Measurements from ENCODE around the gene AOC1. TPM values are rescaled to one million over a fixed set of nuclear protein-coding genes. Genes with fewer than 3 reads are reported as not detected.

AOC1 gene
- total and polyA plus RNA-seq, 2 of the 4 experiments (the other 2 are of a cell fraction), result not detected

DNA sequence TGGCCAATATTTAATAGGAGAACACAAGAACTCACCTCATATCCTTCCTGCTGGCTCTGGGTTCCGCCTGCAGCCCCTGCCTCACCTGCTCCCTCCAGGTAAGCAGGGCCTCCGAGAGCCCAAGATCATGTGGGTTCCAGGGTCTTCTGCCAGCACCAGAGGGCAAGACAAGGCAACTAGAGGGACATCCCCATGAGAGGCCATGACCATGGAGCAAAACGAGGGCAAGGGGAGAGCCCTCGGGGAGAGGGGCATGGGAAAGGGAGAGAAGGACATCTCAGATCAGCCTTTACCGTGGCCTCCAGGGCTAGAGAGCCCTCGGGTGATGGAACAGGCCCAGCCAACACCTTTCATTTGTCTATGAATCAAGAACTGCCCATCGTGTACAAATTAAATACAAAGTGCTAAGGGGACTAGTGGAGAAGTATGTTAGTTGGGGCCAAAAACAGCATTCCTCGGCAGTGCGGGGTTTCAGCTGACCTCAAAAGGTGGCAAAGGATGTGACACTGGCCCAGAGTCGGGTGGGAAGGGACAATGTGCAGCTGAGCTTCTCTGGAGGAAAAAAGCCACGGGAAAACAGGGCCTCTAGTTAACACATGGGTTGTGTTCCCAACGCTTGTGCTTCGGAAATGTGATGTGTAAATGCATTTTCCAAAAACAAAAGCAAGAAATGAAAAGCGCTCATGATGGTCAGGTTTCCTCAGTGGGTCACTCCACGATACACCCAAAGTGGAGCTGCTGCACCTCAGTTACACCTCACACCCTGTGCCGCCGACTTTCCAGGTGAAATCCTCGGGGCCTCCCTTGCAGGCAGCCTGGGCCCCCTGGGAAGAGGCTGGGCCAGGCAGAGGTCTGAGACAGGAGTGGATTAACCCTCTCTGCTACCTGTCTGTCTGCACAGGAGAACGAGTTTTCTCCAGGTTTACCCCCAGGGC lies 2.0 kb downstream of the AOC1 start:
- no peak overlapping the region for H3K9ac ChIP-seq (ENCODE audit: low read depth, low read length)
- H2BK120ac ChIP-seq (ENCODE audit: low read depth, low read length), result no peak overlapping the region
- no peaks in the 10 kb centered on the region; the same call in 1 of the 2 replicates for H3K9me3 ChIP-seq (ENCODE audit: control insufficient read depth, insufficient read depth, low read length)
- intact Hi-C loops (cut with micrococcal nuclease) (no loop called here), dilution Hi-C loops (cut with HindIII; ENCODE audit: low sequenced_read_pairs, unreplicated experiment) (no loop called here), in situ Hi-C loops (cut with MboI; ENCODE audit: low sequenced_read_pairs) (no loop called here)
- H3K9me1 ChIP-seq (ENCODE audit: insufficient read depth, low read length), result no peaks in the 10 kb centered on the region
- no peak overlapping the region for H2BK15ac ChIP-seq (ENCODE audit: low read depth, low read length)
- no peak overlapping the region for H4K8ac ChIP-seq (ENCODE audit: low read depth in 2 of 2, low read length in 2 of 2)
- no peak overlapping the region for H3K4ac ChIP-seq (ENCODE audit: low read depth, low read length)
- H2AFZ ChIP-seq (replicated peaks; ENCODE audit: low read length, poor library complexity), result no peak overlapping the region
- H3K36me3 ChIP-seq (ENCODE audit: control insufficient read depth, insufficient read depth, low read length), result no peaks in the 10 kb centered on the region
- DNase-seq, result no peak
- ATAC-seq (ENCODE audit: low read depth), result no peak
- H3K18ac ChIP-seq (ENCODE audit: low read depth, low read length), result no peak overlapping the region
- no peak overlapping the region for H2AK5ac ChIP-seq (ENCODE audit: low read depth, low read length)
- CTCF ChIA-PET, result no interaction called here
- H2BK20ac ChIP-seq (ENCODE audit: low read depth, low read length), result no peak overlapping the region
- H3K4me2 ChIP-seq (ENCODE audit: low read depth, low read length), result no peak overlapping the region
- no TSS peak for BruUV-seq (replicated peaks)
- no peaks in the 10 kb centered on the region for H3K79me1 ChIP-seq (ENCODE audit: low read depth in 1 of 2, low read length in 2 of 2)
- H3K27me3 ChIP-seq (ENCODE audit: control insufficient read depth, insufficient read depth, low read length), result peaks cover 9% of the 10 kb centered on the region; the same call in 1 of the 2 replicates
- H2AK9ac ChIP-seq (replicated peaks; ENCODE audit: low read depth, low read length, poor library complexity), result no peak overlapping the region
- no peak overlapping the region for H4K5ac ChIP-seq (ENCODE audit: low read depth, low read length)
- no peak overlapping the region for H3K14ac ChIP-seq (replicated peaks; ENCODE audit: low read depth, low read length)
- H4K20me1 ChIP-seq (ENCODE audit: insufficient read depth, low read length), result no peaks in the 10 kb centered on the region
- POLR2A ChIA-PET (ENCODE audit: unreplicated experiment), result no interaction called here
- no peak overlapping the region for H3K4me3 ChIP-seq (ENCODE audit: insufficient read depth, low read depth, low read length)
- H3K23ac ChIP-seq (ENCODE audit: low read depth, low read length), result no peak overlapping the region
- no peak overlapping the region for H3K56ac ChIP-seq (ENCODE audit: extremely low read depth, insufficient read depth, low read length)
- H4K91ac ChIP-seq (ENCODE audit: insufficient read depth, low read depth, low read length), result no peak overlapping the region
- no peak overlapping the region for H3K27ac ChIP-seq (ENCODE audit: insufficient read depth, low read length)
- no peak overlapping the region for H2BK5ac ChIP-seq (ENCODE audit: low read depth, low read length, poor library complexity, severe bottlenecking)
- H3K4me1 ChIP-seq (ENCODE audit: control insufficient read depth, insufficient read depth, low read length), result no peaks in the 10 kb centered on the region
- 23% methylated on average over 3 of the region's 19 CpGs; no CpG with 5 or more reads in 1 of the 2 experiments for WGBS, 2 experiments (ENCODE audit: extremely low coverage in 2 of 2, insufficient read length in 1 of 2)
- TF ChIP-seq BHLHE40 (IDR thresholded peaks at IDR 0.05; ENCODE audit: low read depth, low read length) (no peak), MAZ (IDR thresholded peaks at IDR 0.05; ENCODE audit: borderline replicate concordance, low read depth, low read length) (no peak), FOS (IDR thresholded peaks at IDR 0.05; ENCODE audit: low read depth, low read length) (no peak), RAD21 (IDR thresholded peaks at IDR 0.05; ENCODE audit: low read length) (no peak), SMC3 (IDR thresholded peaks at IDR 0.05; ENCODE audit: low read depth, low read length) (no peak), CHD1 (IDR thresholded peaks at IDR 0.05; ENCODE audit: low read depth, low read length) (no peak), RFX5 (IDR thresholded peaks at IDR 0.05; ENCODE audit: low read depth, low read length) (no peak), NFE2L2 (IDR thresholded peaks at IDR 0.05; ENCODE audit: low read depth, low read length) (no peak), MXI1 (IDR thresholded peaks at IDR 0.05; ENCODE audit: borderline replicate concordance, low read depth, low read length) (no peak), CEBPB (IDR thresholded peaks at IDR 0.05; ENCODE audit: low read depth, low read length) (no peak), POLR2A (IDR thresholded peaks at IDR 0.05; ENCODE audit: low read depth, low read length) (no peak), RCOR1 (IDR thresholded peaks at IDR 0.05; ENCODE audit: insufficient replicate concordance, low read length) (no peak)
- TF ChIP-seq, protein P1, sequence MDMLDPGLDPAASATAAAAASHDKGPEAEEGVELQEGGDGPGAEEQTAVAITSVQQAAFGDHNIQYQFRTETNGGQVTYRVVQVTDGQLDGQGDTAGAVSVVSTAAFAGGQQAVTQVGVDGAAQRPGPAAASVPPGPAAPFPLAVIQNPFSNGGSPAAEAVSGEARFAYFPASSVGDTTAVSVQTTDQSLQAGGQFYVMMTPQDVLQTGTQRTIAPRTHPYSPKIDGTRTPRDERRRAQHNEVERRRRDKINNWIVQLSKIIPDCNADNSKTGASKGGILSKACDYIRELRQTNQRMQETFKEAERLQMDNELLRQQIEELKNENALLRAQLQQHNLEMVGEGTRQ (IDR thresholded peaks at IDR 0.05; ENCODE audit: low read depth, low read length), result no peak
- TF ChIP-seq, protein P2, sequence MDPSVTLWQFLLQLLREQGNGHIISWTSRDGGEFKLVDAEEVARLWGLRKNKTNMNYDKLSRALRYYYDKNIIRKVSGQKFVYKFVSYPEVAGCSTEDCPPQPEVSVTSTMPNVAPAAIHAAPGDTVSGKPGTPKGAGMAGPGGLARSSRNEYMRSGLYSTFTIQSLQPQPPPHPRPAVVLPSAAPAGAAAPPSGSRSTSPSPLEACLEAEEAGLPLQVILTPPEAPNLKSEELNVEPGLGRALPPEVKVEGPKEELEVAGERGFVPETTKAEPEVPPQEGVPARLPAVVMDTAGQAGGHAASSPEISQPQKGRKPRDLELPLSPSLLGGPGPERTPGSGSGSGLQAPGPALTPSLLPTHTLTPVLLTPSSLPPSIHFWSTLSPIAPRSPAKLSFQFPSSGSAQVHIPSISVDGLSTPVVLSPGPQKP (IDR thresholded peaks at IDR 0.05; ENCODE audit: borderline replicate concordance, low read depth, low read length), result no peak
- TF ChIP-seq, protein P3, sequence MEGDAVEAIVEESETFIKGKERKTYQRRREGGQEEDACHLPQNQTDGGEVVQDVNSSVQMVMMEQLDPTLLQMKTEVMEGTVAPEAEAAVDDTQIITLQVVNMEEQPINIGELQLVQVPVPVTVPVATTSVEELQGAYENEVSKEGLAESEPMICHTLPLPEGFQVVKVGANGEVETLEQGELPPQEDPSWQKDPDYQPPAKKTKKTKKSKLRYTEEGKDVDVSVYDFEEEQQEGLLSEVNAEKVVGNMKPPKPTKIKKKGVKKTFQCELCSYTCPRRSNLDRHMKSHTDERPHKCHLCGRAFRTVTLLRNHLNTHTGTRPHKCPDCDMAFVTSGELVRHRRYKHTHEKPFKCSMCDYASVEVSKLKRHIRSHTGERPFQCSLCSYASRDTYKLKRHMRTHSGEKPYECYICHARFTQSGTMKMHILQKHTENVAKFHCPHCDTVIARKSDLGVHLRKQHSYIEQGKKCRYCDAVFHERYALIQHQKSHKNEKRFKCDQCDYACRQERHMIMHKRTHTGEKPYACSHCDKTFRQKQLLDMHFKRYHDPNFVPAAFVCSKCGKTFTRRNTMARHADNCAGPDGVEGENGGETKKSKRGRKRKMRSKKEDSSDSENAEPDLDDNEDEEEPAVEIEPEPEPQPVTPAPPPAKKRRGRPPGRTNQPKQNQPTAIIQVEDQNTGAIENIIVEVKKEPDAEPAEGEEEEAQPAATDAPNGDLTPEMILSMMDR (conservative IDR thresholded peaks at IDR 0.05; ENCODE audit: low read depth, low read length), result no peak
